HEK293T (cell line): Measurements from ENCODE around the gene DSCAM.

Experiments used
- CTCF ChIA-PET: fragments of 350-600 bp; formaldehyde crosslinking; extraction: SDS; loops from one replicate; lab custom pipeline; 2021; ENCODE audit warnings: antibody characterized with exemption, inconsistent platforms; lab: Yijun Ruan, JAX
- POLR2A ChIA-PET: fragments of 350-600 bp; formaldehyde crosslinking; extraction: SDS; loops from one replicate; lab custom pipeline; 2020; ENCODE audit warnings: antibody characterized with exemption, inconsistent platforms; lab: Yijun Ruan, JAX
- DNase-seq: peaks from one replicate; pipeline ENCODE4 v3.0.0; 2012; ENCODE audit warnings: mixed read lengths; ENCODE audit errors: extremely low spot score
- ARNT ChIP-seq: fragments of 450-650 bp; IDR thresholded peaks from 2 replicates; pipeline ENCODE4 v1.6.1; 2017; ENCODE audit warnings: mild to moderate bottlenecking
- BHLHE40 ChIP-seq: fragments of 450-650 bp; IDR thresholded peaks from 2 replicates; pipeline ENCODE4 v1.6.1; 2016; ENCODE audit warnings: mild to moderate bottlenecking, moderate library complexity, borderline replicate concordance
- CTBP1 ChIP-seq: fragments of 450-650 bp; IDR thresholded peaks from 2 replicates; pipeline ENCODE4 v1.6.1; 2016; ENCODE audit warnings: borderline replicate concordance
- ELF4 ChIP-seq: fragments of 450-650 bp; IDR thresholded peaks from 2 replicates; pipeline ENCODE4 v1.6.1; 2017; ENCODE audit warnings: antibody characterized with exemption
- FOXA1 ChIP-seq: fragments of 450-650 bp; IDR thresholded peaks from 2 replicates; pipeline ENCODE4 v1.6.1; 2016; ENCODE audit warnings: mild to moderate bottlenecking
- FOXK2 ChIP-seq: fragments of 450-650 bp; IDR thresholded peaks from 2 replicates; pipeline ENCODE4 v1.6.1; 2016; ENCODE audit warnings: mild to moderate bottlenecking
- FOXM1 ChIP-seq: fragments of 450-650 bp; IDR thresholded peaks from 2 replicates; pipeline ENCODE4 v1.6.1; 2017; ENCODE audit warnings: mild to moderate bottlenecking, borderline replicate concordance
- HDGF ChIP-seq: fragments of 450-650 bp; IDR thresholded peaks from 2 replicates; pipeline ENCODE4 v1.6.1; 2017; ENCODE audit warnings: antibody characterized with exemption, borderline replicate concordance
- L3MBTL2 ChIP-seq: fragments of 450-650 bp; conservative IDR thresholded peaks from 2 replicates; pipeline ENCODE4 v1.6.1; 2016; ENCODE audit warnings: mild to moderate bottlenecking
- LEF1 ChIP-seq: fragments of 450-650 bp; IDR thresholded peaks from 2 replicates; pipeline ENCODE4 v1.6.1; 2017; ENCODE audit warnings: mild to moderate bottlenecking, borderline replicate concordance
- NFRKB ChIP-seq: fragments of 450-650 bp; IDR thresholded peaks from 2 replicates; pipeline ENCODE4 v1.6.1; 2016; ENCODE audit warnings: mild to moderate bottlenecking, moderate library complexity
- SP1 ChIP-seq: fragments of 450-650 bp; IDR thresholded peaks from 2 replicates; pipeline ENCODE4 v1.6.1; 2017
- SUZ12 ChIP-seq: fragments of 450-650 bp; IDR thresholded peaks from 2 replicates; pipeline ENCODE4 v1.6.1; 2016; ENCODE audit warnings: mild to moderate bottlenecking
- TARDBP ChIP-seq: fragments of 450-650 bp; IDR thresholded peaks from 2 replicates; pipeline ENCODE4 v1.6.1; 2016
- ZNF384 ChIP-seq: fragments of 450-650 bp; IDR thresholded peaks from 2 replicates; pipeline ENCODE4 v1.6.1; 2016
- TF ChIP-seq, protein P1 (sequence below): fragments of 450-650 bp; IDR thresholded peaks from 2 replicates; pipeline ENCODE4 v1.6.1; 2016

The DSCAM gene

DNA sequence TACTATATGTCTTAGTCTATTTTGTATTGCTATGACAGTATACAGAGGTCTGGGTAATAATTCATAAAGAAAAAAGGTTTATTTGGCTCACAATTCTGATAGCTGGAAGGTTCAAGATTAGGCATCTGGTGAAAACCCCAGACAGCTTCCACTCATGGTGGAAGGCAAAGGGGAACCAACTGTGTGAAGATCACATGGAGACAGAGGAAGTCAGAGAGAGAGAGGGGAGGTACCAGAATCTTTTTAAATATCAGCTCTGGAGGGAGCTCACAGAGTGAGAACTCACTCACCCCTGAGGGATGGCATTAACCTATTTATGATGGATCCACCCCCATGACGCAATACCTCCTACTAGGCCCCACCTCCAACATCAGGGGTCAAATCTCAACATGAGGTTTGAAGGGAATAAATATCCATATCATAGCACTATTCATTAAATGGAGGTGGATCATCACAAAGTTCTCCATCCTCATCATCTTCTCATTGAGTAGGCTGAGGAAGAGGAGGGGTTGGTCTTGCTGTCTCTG lies 290.5 kb downstream of the DSCAM start:
- ChIA-PET POLR2A (no interaction called here), CTCF (no interaction called here)
- no peak for DNase-seq
- TF ChIP-seq CTBP1 = no peak
- TF ChIP-seq L3MBTL2 = no peak
- no peak for TF ChIP-seq TARDBP
- TF ChIP-seq, protein P1, sequence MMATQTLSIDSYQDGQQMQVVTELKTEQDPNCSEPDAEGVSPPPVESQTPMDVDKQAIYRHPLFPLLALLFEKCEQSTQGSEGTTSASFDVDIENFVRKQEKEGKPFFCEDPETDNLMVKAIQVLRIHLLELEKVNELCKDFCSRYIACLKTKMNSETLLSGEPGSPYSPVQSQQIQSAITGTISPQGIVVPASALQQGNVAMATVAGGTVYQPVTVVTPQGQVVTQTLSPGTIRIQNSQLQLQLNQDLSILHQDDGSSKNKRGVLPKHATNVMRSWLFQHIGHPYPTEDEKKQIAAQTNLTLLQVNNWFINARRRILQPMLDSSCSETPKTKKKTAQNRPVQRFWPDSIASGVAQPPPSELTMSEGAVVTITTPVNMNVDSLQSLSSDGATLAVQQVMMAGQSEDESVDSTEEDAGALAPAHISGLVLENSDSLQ = no peak
- no peak for TF ChIP-seq FOXM1
- no peak for TF ChIP-seq NFRKB
- TF ChIP-seq LEF1 = no peak
- no peak for TF ChIP-seq SP1
- TF ChIP-seq HDGF = no peak
- TF ChIP-seq ZNF384 = no peak
- TF ChIP-seq ARNT = no peak
- no peak for TF ChIP-seq ELF4
- no peak for TF ChIP-seq BHLHE40
- no peak for TF ChIP-seq FOXA1

GRCh38 chr21:40555021-40555528 lies 291.9 kb downstream of the DSCAM start:
- POLR2A ChIA-PET = no interaction called here
- TF ChIP-seq SUZ12 (no peak), FOXK2 (no peak)
- no peak for DNase-seq
- CTCF ChIA-PET = no interaction called here

DNA sequence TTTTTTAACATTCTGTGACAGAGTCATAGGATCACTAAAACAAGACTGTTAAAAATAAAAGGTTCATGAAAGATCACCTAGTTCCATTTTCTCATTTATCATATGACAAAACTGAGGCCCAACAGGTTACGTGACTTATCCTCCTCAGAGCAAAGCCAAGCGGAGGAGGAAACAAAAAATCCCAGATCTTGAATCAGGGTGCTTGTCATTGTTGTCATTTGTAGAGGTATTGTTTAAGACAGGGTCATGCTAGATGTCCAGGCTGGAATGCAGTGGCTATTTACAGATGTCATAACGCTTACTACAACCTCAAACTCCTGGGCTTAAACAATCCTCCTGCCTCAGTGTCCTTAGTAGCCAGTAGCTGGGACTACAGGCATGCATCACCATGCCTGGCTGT lies 293.2 kb downstream of the DSCAM start:
- ChIA-PET CTCF (no interaction called here), POLR2A (no interaction called here)
- DNase-seq = no peak
- no peak for TF ChIP-seq BHLHE40
- no peak for TF ChIP-seq TARDBP
- TF ChIP-seq, protein P1 = no peak
- no peak for TF ChIP-seq ARNT
- TF ChIP-seq FOXA1 = no peak
- TF ChIP-seq SUZ12 = no peak
- no peak for TF ChIP-seq LEF1
- no peak for TF ChIP-seq ZNF384
- TF ChIP-seq CTBP1 = no peak
- no peak for TF ChIP-seq NFRKB
- no peak for TF ChIP-seq FOXK2
- no peak for TF ChIP-seq SP1

DNA sequence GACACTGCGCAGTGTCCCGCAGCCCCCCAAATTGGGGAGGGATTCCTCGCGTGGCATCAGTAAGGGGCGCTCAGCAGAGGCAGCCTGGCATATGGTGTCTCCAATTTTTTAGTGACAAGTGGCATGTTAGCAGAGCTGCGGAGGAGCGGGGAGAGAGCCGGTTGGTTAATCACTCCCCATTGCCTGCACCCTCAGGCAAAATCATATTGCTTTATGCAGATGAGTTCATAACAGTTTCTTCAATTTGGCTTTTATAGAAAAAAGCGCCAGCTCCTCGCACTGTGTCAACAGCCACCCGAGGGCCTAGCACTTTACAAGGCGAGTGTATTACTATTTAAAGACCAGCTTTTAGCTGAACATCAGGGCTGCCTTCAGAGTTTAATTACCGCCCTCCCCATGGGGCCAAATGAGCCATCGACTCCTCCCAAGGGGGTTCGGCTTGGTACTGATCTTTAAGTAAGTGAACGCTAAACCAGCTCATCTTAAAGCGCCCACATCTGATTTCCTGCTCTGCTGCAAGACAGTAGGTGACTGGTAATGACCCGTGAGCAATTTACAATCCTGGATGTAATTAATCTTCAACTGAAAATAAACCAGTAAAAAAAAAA lies 298.9 kb downstream of the DSCAM start:
- no peak for TF ChIP-seq CTBP1
- TF ChIP-seq BHLHE40 = no peak
- TF ChIP-seq FOXM1 = no peak
- no peak for TF ChIP-seq ELF4
- no peak for TF ChIP-seq FOXA1
- no peak for TF ChIP-seq L3MBTL2
- TF ChIP-seq FOXK2 = no peak
- no peak for TF ChIP-seq ZNF384
- TF ChIP-seq NFRKB = no peak
- TF ChIP-seq, protein P1 = no peak
- TF ChIP-seq HDGF = no peak
- TF ChIP-seq SUZ12 = no peak
- no peak for TF ChIP-seq LEF1
- ChIA-PET CTCF (no interaction called here), POLR2A (no interaction called here)
- no peak for DNase-seq

- POLR2A ChIA-PET = no interaction called here
- TF ChIP-seq, protein P1 = no peak
- TF ChIP-seq ELF4 = no peak
- no peak for TF ChIP-seq FOXK2
- no peak for TF ChIP-seq HDGF
- TF ChIP-seq BHLHE40 = no peak
- TF ChIP-seq NFRKB = no peak
- no peak for TF ChIP-seq ARNT
- CTCF ChIA-PET = no interaction called here
- no peak for DNase-seq
Measured at GRCh38 chr21:40546647-40547046, 300.3 kb downstream of the DSCAM start.

DNA sequence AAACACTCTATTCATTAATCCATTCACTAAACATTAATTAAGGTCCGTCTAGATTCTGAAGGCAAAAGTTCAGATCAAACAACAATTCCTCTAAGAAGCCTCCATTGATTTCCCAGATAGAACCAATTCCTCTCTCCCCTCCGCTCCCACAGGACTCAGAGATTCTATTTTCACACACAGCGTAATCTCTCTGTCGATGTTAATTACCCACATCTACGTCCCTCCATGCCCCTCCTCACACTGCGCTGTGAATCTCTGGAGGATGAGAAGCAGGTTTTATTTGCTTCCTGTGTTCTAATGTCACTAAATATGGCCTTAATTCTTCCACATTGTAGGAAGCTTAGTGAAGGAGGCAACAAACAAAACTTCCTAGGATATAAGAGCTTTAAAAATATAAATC lies 306.7 kb downstream of the DSCAM start:
- TF ChIP-seq FOXM1 = no peak
- no peak for TF ChIP-seq ARNT
- no peak for TF ChIP-seq CTBP1
- TF ChIP-seq SP1 = no peak

More for the DNA sequence above, 306.7 kb downstream of the DSCAM start:
- POLR2A ChIA-PET = no interaction called here
- no peak for DNase-seq
- CTCF ChIA-PET = no interaction called here
